Measurements from ENCODE around the gene ZKSCAN1.

Gene ZKSCAN1

GRCh38 chr7:100072462-100072861, 57.1 kb downstream of the ZKSCAN1 start:
- CTCF ChIA-PET = no interaction called here
- H3K27ac ChIP-seq = no peak overlapping the region

GRCh38 chr7:100074841-100075240, 59.4 kb downstream of the ZKSCAN1 start:
- CTCF ChIA-PET = interaction anchor here (0.7 kb wide), 1 partner anchor 16 kb away, joined by 3 read pairs; no protein-coding TSS in a partner anchor
- DNase-seq (ENCODE audit: low spot score) = no peak
- TF ChIP-seq CTCF (conservative IDR thresholded peaks at IDR 0.05; ENCODE audit: low read depth) = no peak
- POLR2A ChIA-PET (ENCODE audit: low non-redundant PET) = no interaction called here
- H3K27ac ChIP-seq = no peak overlapping the region

More at GRCh38 chr7:100072462-100072861, 57.1 kb downstream of the ZKSCAN1 start:
- DNase-seq (ENCODE audit: low spot score) = no peak
- POLR2A ChIA-PET (ENCODE audit: low non-redundant PET) = no interaction called here
- TF ChIP-seq CTCF (conservative IDR thresholded peaks at IDR 0.05; ENCODE audit: low read depth) = no peak

GRCh38 chr7:100075418-100075817, 60.0 kb downstream of the ZKSCAN1 start:
- no peak overlapping the region for H3K27ac ChIP-seq
- TF ChIP-seq CTCF (conservative IDR thresholded peaks at IDR 0.05; ENCODE audit: low read depth) = no peak
- CTCF ChIA-PET = no interaction called here
- POLR2A ChIA-PET (ENCODE audit: low non-redundant PET) = no interaction called here
- DNase-seq (ENCODE audit: low spot score) = no peak

GRCh38 chr7:100077205-100077604, 61.8 kb downstream of the ZKSCAN1 start:
- ChIA-PET POLR2A (ENCODE audit: low non-redundant PET) (no interaction called here), CTCF (interaction anchor here (0.6 kb wide), 1 partner anchor 81 kb away, joined by 4 read pairs; no protein-coding TSS in a partner anchor)
- no peak for TF ChIP-seq CTCF (conservative IDR thresholded peaks at IDR 0.05; ENCODE audit: low read depth)
- H3K27ac ChIP-seq = no peak overlapping the region
- DNase-seq (ENCODE audit: low spot score) = no peak

GRCh38 chr7:100079024-100079560, 63.7 kb downstream of the ZKSCAN1 start:
- ChIA-PET POLR2A (ENCODE audit: low non-redundant PET) (no interaction called here), CTCF (interaction anchor here (0.6 kb wide), 2 partner anchors 9 to 128 kb away, joined by 3 to 4 read pairs; no protein-coding TSS in a partner anchor)
- DNase-seq (ENCODE audit: low spot score) = no peak
- peak overlapping the region; percentile 14; the same call in 1 of the 2 replicates for H3K27ac ChIP-seq
- no peak for TF ChIP-seq CTCF (conservative IDR thresholded peaks at IDR 0.05; ENCODE audit: low read depth)

- DNase-seq (ENCODE audit: low spot score) = no peak
- CTCF ChIA-PET = interaction anchor here (0.6 kb wide), 2 partner anchors 64 to 623 kb away, joined by 3 to 4 read pairs; no protein-coding TSS in a partner anchor
- H3K27ac ChIP-seq = peak overlapping the region; percentile 73
- no peak for TF ChIP-seq CTCF (conservative IDR thresholded peaks at IDR 0.05; ENCODE audit: low read depth)
- POLR2A ChIA-PET (ENCODE audit: low non-redundant PET) = no interaction called here
Measured at GRCh38 chr7:100080907-100081534, 65.6 kb downstream of the ZKSCAN1 start.
